ENCODE measurements around the gene WFDC1. TPM values are rescaled to one million over a fixed set of nuclear protein-coding genes. Genes with fewer than 3 reads are reported as not detected.
"Not testable (repeated sequence)": the region's sequence is repeated elsewhere in the genome, so short reads cannot be mapped to it uniquely, and the experiment has no call there.

WFDC1 gene
- total RNA-seq, 3 donors from 2014 or later: 0.16 to 3.3 (median 1.3) TPM

GRCh38 chr16:84339766-84340165 lies 45.1 kb downstream of the WFDC1 start:
- intact Hi-C loops (cut with DNase I; ENCODE audit: low total_unique reads): no loop called here
- no peak for TF ChIP-seq POLR2A (IDR thresholded peaks at IDR 0.05)
- TF ChIP-seq POLR2AphosphoS5 (IDR thresholded peaks at IDR 0.05): no peak
- TF ChIP-seq, protein P1, sequence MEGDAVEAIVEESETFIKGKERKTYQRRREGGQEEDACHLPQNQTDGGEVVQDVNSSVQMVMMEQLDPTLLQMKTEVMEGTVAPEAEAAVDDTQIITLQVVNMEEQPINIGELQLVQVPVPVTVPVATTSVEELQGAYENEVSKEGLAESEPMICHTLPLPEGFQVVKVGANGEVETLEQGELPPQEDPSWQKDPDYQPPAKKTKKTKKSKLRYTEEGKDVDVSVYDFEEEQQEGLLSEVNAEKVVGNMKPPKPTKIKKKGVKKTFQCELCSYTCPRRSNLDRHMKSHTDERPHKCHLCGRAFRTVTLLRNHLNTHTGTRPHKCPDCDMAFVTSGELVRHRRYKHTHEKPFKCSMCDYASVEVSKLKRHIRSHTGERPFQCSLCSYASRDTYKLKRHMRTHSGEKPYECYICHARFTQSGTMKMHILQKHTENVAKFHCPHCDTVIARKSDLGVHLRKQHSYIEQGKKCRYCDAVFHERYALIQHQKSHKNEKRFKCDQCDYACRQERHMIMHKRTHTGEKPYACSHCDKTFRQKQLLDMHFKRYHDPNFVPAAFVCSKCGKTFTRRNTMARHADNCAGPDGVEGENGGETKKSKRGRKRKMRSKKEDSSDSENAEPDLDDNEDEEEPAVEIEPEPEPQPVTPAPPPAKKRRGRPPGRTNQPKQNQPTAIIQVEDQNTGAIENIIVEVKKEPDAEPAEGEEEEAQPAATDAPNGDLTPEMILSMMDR (IDR thresholded peaks at IDR 0.05): no peak
- H3K4me1 ChIP-seq: peaks cover 0 to 4% of the 10 kb centered on the region in 2 donors
- no peak overlapping the region for H3K4me3 ChIP-seq
- H3K27me3 ChIP-seq: no peaks in the 10 kb centered on the region
- no peak for DNase-seq (ENCODE audit: low spot score in 2 of 2)
- H3K27ac ChIP-seq: no peak overlapping the region
- H3K36me3 ChIP-seq: no peaks in the 10 kb centered on the region
- peaks cover 8 to 13% of the 10 kb centered on the region in 2 donors for H3K9me3 ChIP-seq

- peaks cover 0 to 4% of the 10 kb centered on the region in 2 donors for H3K4me1 ChIP-seq
- peaks cover 8 to 12% of the 10 kb centered on the region in 2 donors for H3K9me3 ChIP-seq
- H3K27ac ChIP-seq: peak overlapping the region in 1 of 2 donors; percentile 25
- H3K36me3 ChIP-seq: no peaks in the 10 kb centered on the region
- peak; percentile 67 to 68 for DNase-seq (ENCODE audit: low spot score in 2 of 2)
- H3K4me3 ChIP-seq: no peak overlapping the region
- intact Hi-C loops (cut with DNase I; ENCODE audit: low total_unique reads): no loop called here
- TF ChIP-seq POLR2AphosphoS5 (IDR thresholded peaks at IDR 0.05) (peak in 2 of 3 donors; percentile 33 to 35), POLR2A (IDR thresholded peaks at IDR 0.05) (no peak)
- TF ChIP-seq, protein P1 (IDR thresholded peaks at IDR 0.05): peak in 2 of 3 donors; percentile 37 to 46
- H3K27me3 ChIP-seq: no peaks in the 10 kb centered on the region
These were observed 45.8 kb downstream of the WFDC1 start for GRCh38 chr16:84340325-84341040.

DNA sequence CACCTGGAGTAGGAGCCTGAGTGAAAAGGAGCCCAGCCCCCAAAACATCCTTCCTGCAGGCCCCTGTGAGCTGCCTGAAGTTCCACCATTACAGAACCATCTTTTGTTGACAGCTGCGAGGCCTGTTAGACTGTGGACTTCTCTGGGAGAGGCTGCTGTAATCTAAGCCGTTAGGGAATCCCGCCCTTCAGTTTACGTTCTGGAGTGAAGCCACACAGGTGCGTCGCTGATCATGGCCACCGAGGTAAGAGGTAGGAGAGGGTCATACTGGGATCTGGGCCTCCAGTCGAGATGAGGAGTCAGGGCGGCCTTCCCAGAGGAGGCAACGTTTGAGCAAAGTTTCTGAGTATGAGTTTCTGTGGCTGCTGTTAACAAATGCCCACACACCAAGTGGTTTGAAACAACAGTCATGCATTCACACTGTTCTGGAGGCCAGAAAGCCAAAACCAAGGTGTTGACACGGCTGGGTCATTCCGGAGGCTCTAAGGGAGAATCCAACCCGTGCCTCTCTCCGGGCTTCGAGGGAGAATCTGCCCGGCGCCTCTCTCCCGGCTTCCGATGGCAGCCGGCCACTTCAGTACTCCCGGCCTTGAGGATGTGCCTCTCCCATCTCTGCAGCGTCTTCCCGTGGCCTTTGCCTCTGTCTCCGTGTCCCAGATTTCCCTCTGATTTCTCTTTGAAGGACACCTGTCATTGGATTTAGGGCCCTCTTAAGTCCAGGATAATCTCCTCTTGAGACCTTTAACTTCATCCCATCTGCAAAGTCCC lies 47.0 kb downstream of the WFDC1 start:
- Histone ChIP-seq H3K4me3 (no peak overlapping the region), H3K27ac (no peak overlapping the region), H3K27me3 (no peaks in the 10 kb centered on the region), H3K4me1 (peaks cover 0 to 4% of the 10 kb centered on the region in 2 donors), H3K36me3 (no peaks in the 10 kb centered on the region), H3K9me3 (peaks cover 5 to 8% of the 10 kb centered on the region in 2 donors)
- TF ChIP-seq POLR2A (IDR thresholded peaks at IDR 0.05) (no peak), POLR2AphosphoS5 (IDR thresholded peaks at IDR 0.05) (no peak)
- TF ChIP-seq, protein P1 (IDR thresholded peaks at IDR 0.05): no peak
- intact Hi-C loops (cut with DNase I; ENCODE audit: low total_unique reads): no loop called here
- DNase-seq (ENCODE audit: low spot score in 2 of 2): peak in 1 of 2 donors; percentile 25

- H3K27me3 ChIP-seq; H3K27ac ChIP-seq; H3K4me1 ChIP-seq; H3K9me3 ChIP-seq; H3K4me3 ChIP-seq; intact Hi-C loops (cut with DNase I; ENCODE audit: low total_unique reads); H3K36me3 ChIP-seq: not testable (repeated sequence)
- DNase-seq (ENCODE audit: low spot score in 2 of 2): peak in 1 of 2 donors; percentile 17
These were observed 49.1 kb downstream of the WFDC1 start for GRCh38 chr16:84343800-84344199.

DNA sequence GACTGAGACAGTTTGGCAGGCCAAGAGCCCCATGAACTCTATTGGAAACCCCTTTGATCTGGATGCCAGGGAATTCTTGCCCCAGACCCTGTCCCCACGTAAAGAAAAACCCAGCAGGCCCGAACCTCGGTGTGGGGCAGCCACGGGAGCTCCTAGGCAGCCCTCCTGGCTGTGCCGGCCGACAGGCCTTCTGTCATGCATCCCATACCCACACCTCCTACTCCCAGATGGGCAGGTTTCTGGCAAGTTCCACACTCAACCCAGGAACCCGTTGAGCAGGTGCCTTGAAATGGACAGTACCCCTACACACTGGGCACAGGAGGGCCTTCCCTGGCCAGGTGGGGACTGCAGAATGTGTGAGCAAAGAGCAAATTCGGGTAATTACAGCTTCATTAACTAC lies 50.1 kb downstream of the WFDC1 start:
- Histone ChIP-seq H3K9me3 (no peaks in the 10 kb centered on the region), H3K4me3 (no peak overlapping the region), H3K27ac (no peak overlapping the region), H3K4me1 (peaks cover 0 to 4% of the 10 kb centered on the region in 2 donors), H3K36me3 (no peaks in the 10 kb centered on the region), H3K27me3 (no peaks in the 10 kb centered on the region)
- peak in 1 of 2 donors; percentile 31 for DNase-seq (ENCODE audit: low spot score in 2 of 2)
- TF ChIP-seq, protein P1 (IDR thresholded peaks at IDR 0.05): no peak
- intact Hi-C loops (cut with DNase I; ENCODE audit: low total_unique reads): no loop called here
